ENCODE data around the gene PM20D2. TPM values are rescaled to one million over a fixed set of nuclear protein-coding genes. Genes with fewer than 3 reads are reported as not detected.

Gene PM20D2
- total RNA-seq, 1 donor from 2014 or later: 19.6 TPM

- DNase-seq (ENCODE audit: low spot score in 2 of 2): no peak
- FAIRE-seq: no peak
Measured at GRCh38 chr6:89198235-89198634, 52.4 kb downstream of the PM20D2 start.

- no peak for FAIRE-seq
Measured at GRCh38 chr6:89199579-89199978, 53.7 kb downstream of the PM20D2 start.

GRCh38 chr6:89200706-89201215, 54.9 kb downstream of the PM20D2 start:
- no peak for FAIRE-seq
- no peak for DNase-seq (ENCODE audit: low spot score in 2 of 2)

More at GRCh38 chr6:89199579-89199978, 53.7 kb downstream of the PM20D2 start:
- DNase-seq (ENCODE audit: low spot score in 2 of 2): no peak

DNA sequence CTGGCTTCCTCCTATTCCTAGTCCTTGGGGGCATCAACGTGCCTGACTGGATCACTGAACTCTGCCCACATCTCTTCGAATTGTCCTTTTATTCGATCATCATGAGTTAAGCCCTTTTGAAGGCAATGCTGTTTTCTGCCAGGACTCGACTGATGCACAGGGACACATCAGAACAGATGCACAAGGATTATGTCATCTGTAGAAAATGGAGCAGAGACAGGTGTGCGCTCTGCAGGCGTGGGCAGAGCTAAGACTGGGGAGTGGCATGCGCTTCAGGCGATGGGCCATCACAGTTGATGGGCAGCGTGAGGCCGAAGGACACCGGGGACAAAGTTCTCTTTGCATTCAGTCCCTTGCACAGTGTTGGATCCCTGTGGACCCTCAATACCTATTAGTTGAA, 58.2 kb downstream of the PM20D2 start:
- no peak for DNase-seq (ENCODE audit: low spot score in 2 of 2)
- FAIRE-seq: no peak

DNA sequence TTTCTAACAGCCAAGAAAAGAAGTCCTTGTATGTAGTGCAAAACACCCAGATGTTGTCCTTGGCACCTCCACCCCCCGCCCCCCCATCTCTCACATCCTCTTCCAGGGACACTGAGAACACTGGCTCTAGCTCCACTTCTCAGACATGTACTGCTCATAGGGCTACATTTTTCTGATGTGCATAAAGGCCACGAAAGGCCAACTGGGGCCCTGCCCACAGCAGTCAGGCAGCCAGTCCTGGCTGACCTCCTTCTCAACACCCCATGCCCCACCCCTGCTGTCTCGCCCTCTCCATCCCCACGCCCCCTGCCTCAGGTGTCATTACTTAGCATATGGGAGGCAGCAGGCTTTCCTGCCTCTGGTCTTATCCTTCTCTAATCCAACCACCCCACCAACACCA, 60.0 kb downstream of the PM20D2 start:
- DNase-seq (ENCODE audit: low spot score in 2 of 2): no peak
- no peak for FAIRE-seq

DNA sequence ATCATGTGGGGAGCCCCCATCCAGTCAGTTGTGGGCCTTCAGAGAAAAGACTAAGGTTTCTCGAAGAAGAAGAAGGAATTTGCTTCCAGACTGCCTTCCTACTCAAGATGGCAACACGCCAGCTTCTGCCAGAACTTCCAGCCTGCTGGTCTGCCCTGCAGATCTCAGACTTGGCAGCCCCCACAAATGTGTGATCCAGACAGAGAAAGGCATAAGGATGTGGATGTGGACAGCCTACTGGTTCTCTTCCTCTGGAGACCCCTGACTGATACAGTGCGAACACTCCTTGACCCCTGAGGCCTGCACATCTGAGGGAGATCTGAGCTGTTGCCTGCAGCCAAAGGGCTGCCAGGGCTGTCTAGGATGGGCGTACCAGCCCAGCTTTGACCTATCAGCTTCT, 62.7 kb downstream of the PM20D2 start:
- DNase-seq (ENCODE audit: low spot score in 2 of 2): no peak
- no peak for FAIRE-seq

- no peak for FAIRE-seq
- no peak for DNase-seq (ENCODE audit: low spot score in 2 of 2)
Measured at GRCh38 chr6:89209457-89209856, 63.6 kb downstream of the PM20D2 start.

- no peak for FAIRE-seq
- no peak for DNase-seq (ENCODE audit: low spot score in 2 of 2)
Measured at GRCh38 chr6:89212472-89212871, 66.6 kb downstream of the PM20D2 start.

DNA sequence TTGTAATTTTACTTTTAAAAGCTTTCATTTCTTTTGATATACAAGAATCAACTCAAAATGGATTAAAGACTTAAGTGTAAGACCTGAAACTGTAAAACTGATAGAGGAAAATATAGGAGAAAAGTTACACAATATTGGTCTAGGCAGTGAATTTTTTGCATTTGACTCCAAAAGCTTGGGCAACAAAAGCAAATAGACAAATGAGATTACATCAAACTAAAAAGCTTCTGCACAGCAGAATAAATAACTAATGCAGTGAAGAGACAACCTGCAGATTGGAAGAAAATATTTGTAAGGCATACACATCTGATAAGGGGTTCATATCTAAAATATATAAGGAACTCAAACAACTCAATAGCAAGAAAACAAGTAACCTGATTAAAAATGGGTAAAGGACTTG, 68.3 kb downstream of the PM20D2 start:
- FAIRE-seq (no peak), DNase-seq (ENCODE audit: low spot score in 2 of 2) (no peak)

Other genes with a start within 250 kb of the PM20D2 start
- 81.1 TPM for gene RNGTT, start 182.4 kb upstream of the PM20D2 start, total RNA-seq
- 72.6 TPM for gene PNRC1, start 65.3 kb upstream of the PM20D2 start, total RNA-seq
- 36.7 TPM for gene SRSF12, start 28.0 kb upstream of the PM20D2 start, total RNA-seq
- gene GABRR1, start 71.3 kb downstream of the PM20D2 start, total RNA-seq: not detected
- under 0.01 TPM for gene GABRR2, start 169.2 kb downstream of the PM20D2 start, total RNA-seq
- gene UBE2J1, start 206.7 kb downstream of the PM20D2 start, total RNA-seq: 64.0 TPM

Data from frontal cortex (tissue), 4 donors.